GM12878 (cell line): Measurements from ENCODE around the gene TRUB2. TPM values are rescaled to one million over a fixed set of nuclear protein-coding genes. Genes with fewer than 3 reads are reported as not detected.

Source experiments
- ATAC-seq: fragments of 200-7000 bp; cut with Tn5 transposase; 3 replicates; pipeline ENCODE4 v1.9.1; 2020; ENCODE audit warnings: mild to moderate bottlenecking, moderate library complexity
- BruUV-seq: library from RNA; stranded (reverse); fragments of 400-500 nt; replicated peaks from 2 replicates; lab custom pipeline; 2021; lab: Mats Ljungman, UMichigan
- CTCF ChIA-PET: fragments of 300-600 bp; sonication (Branson Sonifier 250); formaldehyde crosslinking; extraction: SDS; loops from one replicate; lab custom pipeline; 2021; ENCODE audit warnings: inconsistent platforms; lab: Yijun Ruan, JAX
- POLR2A ChIA-PET: fragments of 350-600 bp; formaldehyde crosslinking; extraction: SDS; loops from one replicate; lab custom pipeline; 2021; ENCODE audit warnings: inconsistent platforms; lab: Charles Lee
- RAD21 ChIA-PET: fragments of 300-600 bp; sonication (Branson Sonifier 250); formaldehyde crosslinking; loops from one replicate; lab custom pipeline; 2023; ENCODE audit warnings: antibody characterized with exemption; ENCODE audit not compliant: unreplicated experiment; lab: Charles Lee
- SMC1A ChIA-PET: fragments of 300-600 bp; sonication (Branson Sonifier 250); formaldehyde crosslinking; loops from one replicate; lab custom pipeline; 2023; ENCODE audit not compliant: unreplicated experiment, uncharacterized antibody; lab: Charles Lee
- DNase-seq: peaks from one replicate; pipeline ENCODE4 v3.0.0-alpha.2; 2011; ENCODE audit warnings: low read depth, low spot score
- FAIRE-seq: peaks from 3 replicates; lab custom pipeline; 2011; peaks lifted over from hg19 to GRCh38; lab: Jason Lieb, UNC
- H2AFZ ChIP-seq: 2 replicates; pipeline ENCODE4 v1.6.0; 2011; ENCODE audit warnings: low read depth, low read length, control low read depth; ENCODE audit not compliant: control insufficient read depth
- H3K27ac ChIP-seq: 2 replicates; pipeline ENCODE4 v1.5.1; 2011; ENCODE audit warnings: control low read depth; ENCODE audit not compliant: control insufficient read depth, insufficient read depth
- H3K27me3 ChIP-seq, 2 experiments: replicated peaks in 1 of 2; 2 replicates each; pipeline versions ENCODE4 v1.6.0 to v1.6.1; 2011; ENCODE audit warnings: low read length in 1 of 2; ENCODE audit not compliant: control insufficient read depth in 2 of 2, insufficient read depth in 2 of 2
- H3K36me3 ChIP-seq, 2 experiments: 2 replicates each; pipeline ENCODE4 v1.5.1; 2011; ENCODE audit warnings: low read length in 1 of 2; ENCODE audit not compliant: control insufficient read depth in 2 of 2, insufficient read depth in 2 of 2
- H3K4me1 ChIP-seq: 2 replicates; pipeline ENCODE4 v1.6.1; 2011; ENCODE audit warnings: mild to moderate bottlenecking, low read length, moderate library complexity, mixed read lengths; ENCODE audit not compliant: control insufficient read depth, insufficient read depth
- H3K4me2 ChIP-seq: 2 replicates; pipeline ENCODE4 v1.6.0; 2011; ENCODE audit warnings: control low read depth; ENCODE audit not compliant: control insufficient read depth, insufficient read depth
- H3K4me3 ChIP-seq: fragments of 200-600 bp; sonication (generic); 2 replicates; pipeline ENCODE4 v1.5.1; 2016
- H3K79me2 ChIP-seq: 2 replicates; pipeline ENCODE4 v1.6.0; 2011; ENCODE audit warnings: low read length; ENCODE audit not compliant: control insufficient read depth, insufficient read depth
- H3K9ac ChIP-seq: 2 replicates; pipeline ENCODE4 v1.8.0; 2011; ENCODE audit warnings: low read length, control low read depth, mixed read lengths; ENCODE audit not compliant: control insufficient read depth, insufficient read depth
- H3K9me3 ChIP-seq: replicated peaks from 3 replicates; pipeline ENCODE4 v1.5.1; 2011; ENCODE audit warnings: mild to moderate bottlenecking, low read length; ENCODE audit not compliant: control insufficient read depth, insufficient read depth
- H4K20me1 ChIP-seq: 2 replicates; pipeline ENCODE4 v1.6.0; 2011; ENCODE audit not compliant: control insufficient read depth, insufficient read depth
- CEBPB ChIP-seq, 2 experiments: fragments of 150-350 bp in 1 of 2; IDR thresholded peaks; 2 replicates each; pipeline ENCODE4 v1.6.1; 2012 to 2014; ENCODE audit warnings: low read depth in 2 of 2, low read length in 2 of 2, borderline replicate concordance in 1 of 2, inconsistent platforms in 1 of 2
- CHD2 ChIP-seq: IDR thresholded peaks from 2 replicates; pipeline ENCODE4 v1.6.1; 2011; ENCODE audit warnings: low read depth, low read length, improper control_type of control experiment, borderline replicate concordance
- IKZF1 ChIP-seq: fragments of 450-650 bp; conservative IDR thresholded peaks from 2 replicates; pipeline ENCODE4 v1.6.1; 2017; ENCODE audit warnings: antibody characterized with exemption, mild to moderate bottlenecking
- IRF3 ChIP-seq: fragments of 450-650 bp; IDR thresholded peaks from 2 replicates; pipeline ENCODE4 v1.6.1; 2014; ENCODE audit warnings: mild to moderate bottlenecking
- IRF5 ChIP-seq: fragments of 450-650 bp; IDR thresholded peaks from 2 replicates; pipeline ENCODE4 v1.6.1; 2017; ENCODE audit warnings: borderline replicate concordance
- MTA3 ChIP-seq: IDR thresholded peaks from 2 replicates; pipeline ENCODE4 v1.6.1; 2012; ENCODE audit warnings: low read length, inconsistent platforms, borderline replicate concordance
- NRF1 ChIP-seq: conservative IDR thresholded peaks from 2 replicates; pipeline ENCODE4 v1.6.1; 2011; ENCODE audit warnings: mild to moderate bottlenecking, low read depth, low read length, improper control_type of control experiment
- PRDM15 ChIP-seq: fragments of 450-650 bp; formaldehyde crosslinking; IDR thresholded peaks from 2 replicates; pipeline ENCODE4 v1.4.0; 2020; ENCODE audit warnings: mild to moderate bottlenecking, moderate library complexity
- RELB ChIP-seq: fragments of 450-650 bp; IDR thresholded peaks from 2 replicates; pipeline ENCODE4 v1.6.1; 2017; ENCODE audit warnings: low read depth, mild to moderate bottlenecking, moderate library complexity
- TCF12 ChIP-seq: IDR thresholded peaks from 2 replicates; pipeline ENCODE4 v1.6.1; 2011; ENCODE audit warnings: low read depth, mild to moderate bottlenecking, low read length
- ZBED1 ChIP-seq: IDR thresholded peaks from 2 replicates; pipeline ENCODE4 v1.6.1; 2016; ENCODE audit warnings: borderline replicate concordance
- WGBS: methylation state at CpG from one replicate; pipeline ENCODE4 v1.1.6; 2016; ENCODE audit warnings: low lambda C conversion rate; ENCODE audit not compliant: insufficient replicate concordance, insufficient coverage; ENCODE audit errors: missing lambda C conversion rate; 5-methylcytosine and 5-hydroxymethylcytosine counted together
- in situ Hi-C: fragments of 300-500 bp; cut with MboI; formaldehyde crosslinking; loops from 9 replicates; pipeline ENCODE4 v1.14.3; 2018; ENCODE audit warnings: mixed read lengths
- intact Hi-C: fragments of 100-400 bp; cut with micrococcal nuclease; formaldehyde crosslinking; loops from one replicate; pipeline ENCODE4 v1.14.2; 2022; ENCODE audit not compliant: unreplicated experiment
- polyA plus RNA-seq, 11 experiments: library from polyadenylated mRNA; depleted of rRNA in 4 of 11; unstranded in 6 of 11; stranded (reverse) in 5 of 11; fragments of >200 nt; fragmentation: Nextera tagmentation in 4 of 11; fragmentation: Illumina TruSeq in 1 of 11; extraction: Ambion mirVana in 4 of 11; extraction: Trizol in 1 of 11; gene quantifications; 1 replicate in 1 of 11; 2 replicates in 10 of 11; pipeline versions ENCODE4 v1.2.1 to v1.2.3, GENCODE V29; 2011 to 2016; ENCODE audit warnings: inconsistent platforms in 2 of 11, missing spikeins in 2 of 11, low read depth in 1 of 11
- total RNA-seq, 4 experiments: library from RNA; depleted of rRNA in 3 of 4; stranded (reverse); fragments of >200 nt in 3 of 4; fragmentation: Illumina TruSeq in 1 of 4; extraction: Trizol in 1 of 4; gene quantifications; 2 replicates each; pipeline versions ENCODE4 v1.2.1 to v1.2.3, GENCODE V29; 2013 to 2021

Gene TRUB2
- total and polyA plus RNA-seq, 10 of the 15 experiments (the other 5 are each of a cell fraction or from before 2014, with no cell fraction given): 2.8 to 70.5 (median 37.2) TPM

DNA sequence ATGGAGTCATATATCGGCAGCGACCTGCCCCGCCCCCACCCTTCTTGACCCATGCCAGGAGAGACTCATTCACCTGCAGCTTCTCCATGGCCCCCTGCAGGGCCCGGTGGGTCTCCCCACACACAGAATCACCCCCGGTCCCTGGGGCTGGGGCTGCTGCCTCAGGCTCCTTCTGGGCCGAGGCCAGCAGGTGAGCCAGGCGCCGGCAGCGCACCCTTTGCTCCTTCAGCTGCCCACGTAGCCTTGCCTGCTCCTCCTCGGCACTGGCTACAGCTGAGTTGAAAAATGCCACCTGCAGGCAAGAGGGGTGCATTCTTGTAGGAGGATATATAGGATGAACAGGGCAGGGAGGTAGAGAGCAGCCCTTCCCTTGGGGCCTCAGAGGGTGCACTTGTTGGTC lies 64.3 kb downstream of the TRUB2 start (continued):
- TF ChIP-seq CEBPB (IDR thresholded peaks at IDR 0.05; ENCODE audit: borderline replicate concordance in 1 of 2, low read depth in 2 of 2, low read length in 2 of 2) (no peak), IRF3 (no peak), ZBED1 (no peak), PRDM15 (no peak), IKZF1 (no peak)

- in situ Hi-C loops (no loop called here), intact Hi-C loops (no loop called here)
- no peak for DNase-seq
- H3K9ac ChIP-seq: no peak overlapping the region
- no peak for ATAC-seq
- H3K27ac ChIP-seq: no peak overlapping the region
- ChIA-PET CTCF (interaction anchor here (1.4 to 1.5 kb wide), 2 partner anchors 50 to 84 kb away, joined by 3 to 5 read pairs; no protein-coding TSS in a partner anchor), POLR2A (interaction anchor here (0.7 to 0.9 kb wide), 2 partner anchors 19 to 105 kb away, joined by 3 to 5 read pairs; partner anchors contain the start of genes GOLGA2 and SWI5), RAD21 (no interaction called here), SMC1A (no interaction called here)
- no peaks in the 10 kb centered on the region for H3K79me2 ChIP-seq
- FAIRE-seq: no peak
- H3K4me2 ChIP-seq: no peak overlapping the region
- H2AFZ ChIP-seq: no peak overlapping the region
- H3K27me3 ChIP-seq: no peaks in the 10 kb centered on the region
- BruUV-seq: no TSS peak
- no peaks in the 10 kb centered on the region for H3K9me3 ChIP-seq
- H3K4me1 ChIP-seq: no peaks in the 10 kb centered on the region
- peaks cover 7 to 9% of the 10 kb centered on the region in 2 experiments for H3K36me3 ChIP-seq
- no peak overlapping the region for H3K4me3 ChIP-seq
- H4K20me1 ChIP-seq: no peaks in the 10 kb centered on the region
- 93% methylated on average over 23 of the region's 23 CpGs for WGBS
- TF ChIP-seq CHD2 (no peak), MTA3 (no peak), NRF1 (no peak), RELB (no peak), IRF5 (no peak), TCF12 (no peak)
Measured at GRCh38 chr9:128257086-128257825, 65.0 kb downstream of the TRUB2 start.
